ENCODE measurements around the gene C11orf54.

DNA sequence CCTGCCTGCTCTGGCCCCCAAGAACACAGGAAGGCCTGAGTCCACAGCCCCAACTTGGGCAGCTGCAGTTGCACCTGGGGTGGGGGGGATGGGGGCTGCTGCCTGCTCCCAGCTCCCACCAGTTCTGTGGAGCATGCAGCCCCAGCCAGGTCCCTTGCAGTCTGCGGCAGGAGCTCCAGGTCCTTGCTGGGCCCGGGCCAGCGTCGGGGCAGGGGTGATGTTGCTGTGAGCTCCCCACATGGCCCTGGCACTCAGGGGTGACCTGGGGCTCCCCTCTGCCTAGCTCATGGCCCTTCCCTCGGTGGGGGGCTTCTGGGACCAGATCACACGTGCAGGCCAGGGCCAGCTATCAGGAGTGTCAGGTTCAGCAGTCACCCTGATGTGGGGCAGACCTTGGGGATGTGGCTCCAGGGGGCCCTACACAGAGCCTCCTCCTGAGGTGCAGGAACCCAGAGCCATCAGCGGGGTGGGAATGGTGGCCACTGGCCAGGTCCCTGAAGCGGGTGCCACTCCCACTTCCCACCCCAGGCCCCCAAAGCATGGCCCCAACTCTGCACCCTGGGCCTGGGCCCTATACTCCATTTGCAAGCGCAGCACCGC lies 32.2 kb downstream of the C11orf54 start:
- TF ChIP-seq, protein P1, sequence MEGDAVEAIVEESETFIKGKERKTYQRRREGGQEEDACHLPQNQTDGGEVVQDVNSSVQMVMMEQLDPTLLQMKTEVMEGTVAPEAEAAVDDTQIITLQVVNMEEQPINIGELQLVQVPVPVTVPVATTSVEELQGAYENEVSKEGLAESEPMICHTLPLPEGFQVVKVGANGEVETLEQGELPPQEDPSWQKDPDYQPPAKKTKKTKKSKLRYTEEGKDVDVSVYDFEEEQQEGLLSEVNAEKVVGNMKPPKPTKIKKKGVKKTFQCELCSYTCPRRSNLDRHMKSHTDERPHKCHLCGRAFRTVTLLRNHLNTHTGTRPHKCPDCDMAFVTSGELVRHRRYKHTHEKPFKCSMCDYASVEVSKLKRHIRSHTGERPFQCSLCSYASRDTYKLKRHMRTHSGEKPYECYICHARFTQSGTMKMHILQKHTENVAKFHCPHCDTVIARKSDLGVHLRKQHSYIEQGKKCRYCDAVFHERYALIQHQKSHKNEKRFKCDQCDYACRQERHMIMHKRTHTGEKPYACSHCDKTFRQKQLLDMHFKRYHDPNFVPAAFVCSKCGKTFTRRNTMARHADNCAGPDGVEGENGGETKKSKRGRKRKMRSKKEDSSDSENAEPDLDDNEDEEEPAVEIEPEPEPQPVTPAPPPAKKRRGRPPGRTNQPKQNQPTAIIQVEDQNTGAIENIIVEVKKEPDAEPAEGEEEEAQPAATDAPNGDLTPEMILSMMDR (IDR thresholded peaks at IDR 0.05), result no peak
- TF ChIP-seq POLR2A (IDR thresholded peaks at IDR 0.05), result no peak

Measured in prostate gland (tissue), 2 donors.